NCI-H2171 treated with DMSO at 0.1 percent for 48 hours (cell line): ENCODE measurements around the gene KIF26B.

Source experiments
- DNase-seq: peaks from one replicate; lab custom pipeline; 2025; lab: John Stamatoyannopoulos, UW

The KIF26B gene

DNA sequence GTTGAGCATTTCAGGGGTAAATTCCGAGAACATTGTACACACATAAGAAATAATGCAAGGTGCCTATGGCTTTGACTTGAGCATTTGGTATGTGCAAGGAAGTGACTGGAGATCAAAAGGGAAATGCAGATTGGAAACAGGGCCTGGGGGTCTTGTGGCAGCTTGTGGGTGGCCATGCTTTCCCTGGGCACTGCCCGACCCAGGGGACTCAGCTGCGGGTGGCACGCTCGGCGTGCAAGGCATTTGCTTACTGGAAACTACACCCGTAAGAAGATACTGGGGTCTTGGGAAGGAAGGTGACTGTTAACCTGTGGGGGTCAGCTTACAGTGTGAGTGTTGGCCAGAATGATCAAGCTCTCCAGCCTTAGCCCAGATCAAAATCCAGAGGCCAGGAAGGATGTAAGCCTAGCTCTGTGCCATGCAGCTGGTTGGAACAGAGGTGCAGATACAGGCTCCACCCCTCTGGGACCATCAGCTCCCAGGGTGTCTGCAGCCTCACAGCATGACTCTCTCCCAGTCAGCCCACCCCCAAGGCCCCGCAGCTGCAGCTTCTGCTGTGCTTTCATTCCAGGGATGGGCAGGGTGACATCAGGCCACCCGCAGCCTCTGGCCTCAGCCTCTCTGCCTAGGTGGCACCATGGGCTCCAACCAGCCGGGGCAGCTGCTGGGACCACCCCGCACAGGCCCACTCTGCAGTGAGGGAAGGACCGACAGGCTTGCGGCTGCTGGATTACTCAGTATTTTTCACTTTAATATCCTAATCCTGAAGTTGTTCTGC, 55.1 kb downstream of the KIF26B start:
- peak; percentile 61 for DNase-seq

DNA sequence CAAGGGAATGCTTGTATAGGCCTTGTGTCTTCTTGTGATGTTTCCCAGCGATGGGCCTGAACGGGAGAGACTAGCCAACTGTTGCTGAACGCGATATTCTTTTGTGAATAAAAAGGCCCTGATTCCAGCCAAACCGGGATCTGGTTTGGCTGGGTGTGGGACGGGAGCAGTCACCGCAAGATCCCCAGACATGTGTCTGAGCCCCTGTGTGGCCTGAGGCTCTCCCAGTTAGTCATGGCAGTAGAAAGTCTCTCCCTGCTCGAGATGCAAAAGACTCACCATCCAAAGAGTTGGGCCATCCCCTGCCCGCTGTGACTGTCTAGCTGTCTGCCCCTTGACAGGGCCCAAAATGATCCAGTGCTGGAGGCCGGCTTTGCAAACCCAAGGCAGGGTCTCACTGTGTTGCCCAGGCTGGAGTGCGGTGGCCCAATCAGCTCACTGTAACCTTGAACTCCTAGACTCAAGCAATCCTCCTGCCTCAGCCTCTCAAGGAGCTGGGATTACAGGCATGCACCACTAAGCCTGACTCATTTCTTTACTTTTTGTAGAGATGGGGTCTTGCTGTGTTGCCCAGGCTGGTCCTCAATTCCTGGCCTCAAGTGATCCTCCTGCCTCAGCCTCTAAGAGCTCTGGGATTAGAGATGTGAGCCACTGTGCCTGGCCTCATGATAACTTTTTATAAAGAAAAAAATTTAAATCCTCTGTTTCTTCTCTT, 56.4 kb downstream of the KIF26B start:
- no peak for DNase-seq

DNA sequence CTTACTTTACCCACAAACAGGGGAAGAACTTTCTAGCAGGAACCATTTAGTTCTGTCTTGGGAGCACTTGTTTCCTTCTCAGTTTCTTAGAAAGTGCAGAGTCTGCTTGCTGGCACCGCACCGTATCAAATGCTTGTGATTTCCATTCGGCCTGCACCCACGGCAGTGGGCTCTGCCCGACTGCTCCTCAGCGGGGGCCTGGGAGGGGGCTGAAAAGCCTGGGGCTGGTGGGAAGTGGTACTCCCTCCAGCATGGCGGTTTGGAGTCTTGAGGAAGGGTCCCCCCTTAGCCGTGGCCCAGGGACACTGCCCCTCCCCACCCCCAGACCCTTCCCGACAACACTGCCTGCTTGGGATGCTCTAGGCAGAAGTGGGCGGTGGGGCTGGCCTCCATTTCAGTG, 57.0 kb downstream of the KIF26B start:
- no peak for DNase-seq

DNA sequence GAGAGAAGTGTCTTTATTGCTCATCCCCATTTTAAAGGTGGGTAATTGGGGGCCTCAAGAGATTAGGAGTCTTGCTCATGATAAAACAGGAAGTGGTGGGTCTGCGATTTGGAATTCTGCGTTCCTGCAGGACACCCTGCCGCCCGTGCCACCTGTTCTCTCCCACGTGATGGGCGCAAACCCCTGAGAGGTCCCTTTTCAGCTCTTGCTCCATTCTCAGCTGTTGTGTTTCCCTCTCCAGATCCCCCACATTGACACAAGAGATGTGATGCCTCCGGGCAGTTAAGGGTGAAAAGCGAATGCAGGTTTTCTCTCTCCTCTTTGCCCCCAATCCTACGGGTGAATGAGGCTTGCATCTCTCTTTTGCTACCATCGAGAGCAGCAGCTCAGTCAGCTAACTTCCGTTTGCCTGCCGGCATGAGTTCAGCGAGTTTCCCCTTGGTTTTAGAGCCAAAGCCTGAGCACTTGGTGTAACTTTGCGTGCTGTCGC, 57.5 kb downstream of the KIF26B start:
- no peak for DNase-seq

DNA sequence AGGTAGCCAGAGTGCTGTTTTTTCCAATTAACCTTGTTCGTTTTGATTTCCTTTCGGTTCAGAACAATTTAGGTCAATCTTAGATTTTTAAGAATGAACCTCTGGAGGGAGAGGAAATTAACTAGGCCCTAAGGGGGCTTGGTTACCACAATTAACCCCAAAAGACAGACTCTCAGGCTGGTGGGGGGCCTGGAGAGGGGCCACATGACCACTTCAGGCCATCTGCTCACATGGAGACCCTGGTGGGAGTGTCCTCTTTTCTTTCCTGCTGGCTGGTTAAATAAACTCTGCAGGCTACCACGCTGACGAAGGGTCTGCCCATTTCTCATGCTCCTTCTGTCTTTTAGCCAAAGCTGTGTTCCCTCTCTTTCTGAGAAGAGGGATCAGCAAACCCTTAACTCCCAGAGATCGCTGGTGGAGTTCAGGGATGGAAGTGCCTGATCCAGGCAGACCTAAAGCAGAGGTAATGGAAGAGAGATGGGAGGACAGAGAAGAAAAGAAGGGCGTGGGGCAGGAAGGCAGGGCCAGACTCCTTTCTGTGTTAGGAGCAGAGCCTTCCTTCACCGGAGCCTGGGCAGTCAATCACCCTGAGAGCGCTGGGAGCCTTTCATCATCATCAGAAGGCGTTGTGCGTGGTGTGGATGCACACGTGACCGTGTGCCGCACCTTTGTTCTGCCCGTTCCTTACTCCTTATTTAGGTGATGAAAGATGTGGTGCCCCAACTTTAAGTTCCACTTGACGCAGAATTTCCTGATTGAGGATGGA, 58.5 kb downstream of the KIF26B start:
- DNase-seq = no peak

DNA sequence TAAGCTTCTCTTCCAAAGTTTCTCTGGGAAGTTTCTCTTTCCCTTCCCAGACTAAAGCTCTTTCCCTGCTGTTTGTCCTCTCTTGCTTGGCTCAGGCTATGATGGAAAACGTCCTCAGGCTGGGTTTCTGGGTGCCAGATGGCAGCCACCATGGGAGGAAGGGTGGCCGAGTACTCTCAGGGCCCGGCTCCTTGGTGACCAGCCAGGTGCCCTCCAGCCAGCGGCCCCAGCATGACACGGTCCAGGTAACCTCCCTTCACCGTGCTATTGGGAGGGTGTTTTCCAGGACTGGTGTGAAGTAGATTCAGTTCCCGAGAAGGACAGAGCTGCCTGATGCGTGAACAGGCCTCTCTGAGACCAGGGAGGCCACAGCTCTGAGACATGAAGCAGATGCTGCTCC, 60.3 kb downstream of the KIF26B start:
- DNase-seq = no peak

DNA sequence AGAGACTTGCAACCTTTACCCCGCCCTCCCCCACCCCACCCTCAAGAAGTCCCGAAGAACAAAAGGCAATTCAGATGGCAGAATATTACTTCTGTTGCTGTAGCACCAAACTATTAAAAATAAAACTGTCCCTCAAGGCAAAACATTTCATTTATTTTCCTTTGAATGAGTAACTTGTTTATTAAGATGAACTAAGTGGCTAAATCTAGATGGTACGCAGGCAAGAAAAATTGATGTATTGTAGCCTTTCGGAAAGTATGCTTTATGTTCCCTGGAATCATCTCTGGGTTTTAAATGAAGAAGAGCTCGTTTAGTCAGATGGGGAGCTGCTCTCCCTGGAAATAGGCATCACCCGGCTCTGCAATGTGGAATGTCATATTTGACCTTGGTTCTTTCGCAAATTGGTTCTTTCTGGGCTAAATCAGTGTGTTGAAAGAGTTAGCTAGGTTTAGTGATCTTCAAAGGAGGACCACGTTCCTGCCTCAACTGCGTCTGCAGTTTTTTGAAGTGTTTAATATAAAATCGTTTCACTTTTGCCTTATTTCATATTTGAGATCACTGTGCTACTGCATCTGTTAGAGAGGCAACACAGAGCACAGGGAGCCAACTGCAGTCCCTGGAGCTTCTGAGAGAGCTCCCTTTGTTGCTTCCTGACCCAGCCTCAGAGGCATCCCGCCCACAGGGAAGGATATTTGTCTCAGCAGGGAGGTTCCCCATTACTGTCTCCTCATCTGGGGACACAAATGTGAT, 61.8 kb downstream of the KIF26B start:
- DNase-seq = no peak

DNA sequence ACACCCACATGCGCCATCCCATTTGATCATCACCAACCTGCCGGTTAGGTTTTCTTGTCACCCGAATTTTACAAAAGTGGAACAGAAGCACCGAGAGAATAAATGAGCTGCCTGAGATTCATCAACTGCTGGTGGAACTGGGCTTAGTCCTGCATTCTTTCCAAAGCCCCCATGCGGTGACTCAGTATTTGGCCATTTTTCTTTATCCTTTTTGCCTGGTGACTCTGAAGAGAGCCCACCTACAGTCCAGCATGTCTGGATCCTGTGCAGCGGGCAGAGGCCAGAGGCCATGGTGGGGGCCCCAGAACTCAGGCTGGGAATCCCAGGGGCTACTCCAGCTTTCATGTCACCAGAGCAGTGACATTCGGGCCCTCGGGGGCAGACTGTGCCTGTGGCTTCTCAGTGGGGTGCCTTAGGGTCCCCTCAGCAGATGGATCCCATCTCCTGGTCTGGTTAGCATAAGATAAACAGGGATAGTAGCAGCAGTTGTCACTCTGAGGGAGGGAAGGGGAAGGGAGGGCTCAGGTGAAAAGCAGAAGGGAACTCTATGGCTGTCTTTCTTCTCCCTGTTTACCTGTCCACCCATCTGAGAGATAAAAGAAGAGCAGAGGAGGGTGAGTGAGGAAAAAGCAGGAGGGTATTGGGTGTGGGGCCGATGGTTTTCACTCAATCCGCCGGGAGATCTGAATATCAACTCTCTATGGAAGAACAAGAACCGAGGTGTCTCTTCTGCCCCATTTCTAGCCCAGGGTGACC, 63.2 kb downstream of the KIF26B start:
- DNase-seq = no peak

DNA sequence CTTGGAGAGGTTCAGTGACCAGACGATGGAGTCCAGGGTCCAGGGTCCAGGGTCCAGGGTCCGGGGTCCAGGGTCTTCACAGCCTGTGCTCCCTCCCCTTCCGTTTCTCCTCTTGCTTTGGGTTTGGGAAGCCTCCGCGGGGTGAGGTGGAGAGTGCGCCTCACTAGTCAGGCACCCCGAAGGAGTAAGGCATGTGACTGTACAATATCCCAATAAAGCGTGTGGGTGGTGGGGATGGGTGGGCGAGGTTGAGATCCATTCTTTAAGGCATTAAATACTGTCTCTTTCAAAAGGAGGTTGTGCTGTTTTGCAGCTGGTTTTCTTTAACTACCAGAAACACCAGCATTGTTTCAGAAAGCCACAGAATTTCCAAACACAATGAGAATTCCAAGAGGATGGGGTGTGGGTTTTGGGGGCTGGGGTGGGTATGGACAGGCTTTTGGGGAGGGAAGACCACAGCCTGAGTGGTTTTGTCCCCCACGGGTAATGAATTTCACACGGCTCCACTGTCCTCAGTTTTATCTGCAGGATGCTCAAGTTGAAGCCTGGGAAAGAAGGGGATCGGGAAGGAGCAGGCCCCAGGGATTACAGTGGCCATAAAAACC, 65.7 kb downstream of the KIF26B start:
- DNase-seq = no peak

DNA sequence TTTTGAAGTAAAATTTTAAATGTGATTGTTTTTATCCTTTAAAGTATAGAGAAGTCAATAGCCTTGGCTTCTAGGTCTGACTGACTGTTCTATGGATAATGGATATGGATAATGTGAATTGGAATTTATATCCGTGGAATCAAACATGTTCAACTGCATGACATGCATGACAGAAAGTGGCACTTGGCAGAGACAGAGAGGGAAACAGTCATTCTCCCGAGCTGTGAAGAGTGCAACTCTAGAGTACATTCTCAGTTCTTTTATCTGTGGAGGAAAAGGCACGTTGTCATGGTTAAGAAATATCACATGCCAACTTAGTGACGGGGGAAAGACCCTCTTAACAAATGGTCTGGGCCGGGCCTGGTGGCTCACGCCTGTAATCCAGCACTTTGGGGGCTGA, 67.0 kb downstream of the KIF26B start:
- no peak for DNase-seq

DNA sequence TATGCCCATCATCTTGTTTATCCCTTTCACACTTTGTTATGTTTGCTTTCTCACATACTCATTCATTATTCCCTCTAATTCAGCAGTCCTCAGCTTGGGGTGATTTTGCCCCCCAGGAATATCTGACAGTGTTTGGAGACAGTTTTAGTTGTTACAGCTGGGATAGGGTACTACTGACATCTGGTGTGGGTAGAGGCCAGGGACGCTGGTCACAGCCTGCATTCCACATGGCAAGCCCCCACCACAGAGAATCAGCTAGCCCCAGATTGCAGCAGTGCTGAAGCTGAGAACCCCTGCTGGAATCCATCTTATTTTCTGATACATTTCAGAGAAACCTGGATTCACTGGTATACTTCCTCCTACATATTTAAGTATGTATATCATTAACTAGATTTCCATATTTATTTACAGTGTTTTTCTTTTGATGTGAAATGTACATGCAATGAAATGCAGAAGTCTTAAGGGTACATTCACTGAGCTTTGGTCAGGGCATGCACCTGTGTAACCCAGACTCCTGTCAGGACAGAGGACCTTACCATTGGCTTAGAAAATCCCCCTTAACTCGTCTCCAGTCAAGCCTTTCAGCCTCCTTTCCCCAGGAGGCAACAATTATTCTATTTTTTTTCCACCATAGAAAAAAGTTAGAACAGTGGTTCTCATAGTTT, 68.3 kb downstream of the KIF26B start:
- DNase-seq = no peak

DNA sequence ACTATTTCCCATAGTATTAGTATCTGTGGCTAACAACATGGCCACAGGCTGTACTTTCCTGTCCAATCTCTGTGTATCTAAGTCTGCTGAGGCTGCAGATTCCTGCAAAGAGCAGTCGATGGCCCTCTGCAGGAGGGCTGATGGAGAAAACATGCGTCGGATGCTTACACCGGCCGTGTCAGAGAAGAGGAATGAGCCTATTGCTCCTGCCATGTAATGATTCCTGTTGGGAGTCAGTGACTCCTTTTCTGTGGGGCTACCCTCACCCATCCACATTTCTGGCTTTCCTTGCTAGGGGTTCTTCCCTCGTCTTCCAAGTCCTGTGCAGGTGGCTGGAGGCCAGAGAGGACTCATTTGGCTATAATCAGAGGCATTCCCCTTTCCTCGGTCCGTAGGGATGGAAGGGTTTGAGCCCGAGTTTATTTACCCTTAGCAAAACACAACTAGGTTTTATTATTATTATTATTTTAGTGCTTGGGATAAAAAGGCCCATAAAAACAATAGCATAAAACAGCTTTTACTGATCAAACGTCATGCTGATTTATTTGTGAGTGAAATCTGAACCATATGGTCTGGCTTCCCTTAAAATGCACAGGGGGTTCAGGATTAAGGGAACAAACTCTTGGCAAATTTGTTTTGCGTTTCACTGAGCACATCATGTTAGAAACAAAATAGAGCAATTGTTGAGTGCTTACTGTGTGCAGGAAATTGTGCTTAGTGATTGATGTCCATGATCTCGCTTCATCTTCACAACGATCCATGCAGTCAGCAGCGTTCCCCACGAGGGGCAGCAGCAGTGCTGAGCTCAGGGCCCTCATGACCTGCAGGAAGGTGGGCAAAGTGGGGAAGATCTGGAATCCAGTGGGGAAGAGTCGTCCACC, 70.8 kb downstream of the KIF26B start:
- no peak for DNase-seq

DNA sequence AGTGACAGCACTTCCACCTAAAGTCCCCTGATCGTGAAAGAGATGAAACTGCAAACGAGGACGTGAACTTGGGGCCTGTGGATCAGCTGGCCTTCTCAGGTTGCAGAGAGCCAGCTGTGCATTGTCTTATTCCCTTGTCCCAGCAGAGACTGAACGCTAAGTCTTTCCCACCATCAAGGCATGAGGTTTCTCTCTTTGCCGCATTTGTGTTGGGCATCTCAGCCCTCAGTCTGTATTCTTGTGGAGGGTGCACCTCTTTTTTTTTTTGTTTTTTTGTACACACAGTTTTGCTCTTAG, 71.4 kb downstream of the KIF26B start:
- peak; percentile 47 for DNase-seq

DNA sequence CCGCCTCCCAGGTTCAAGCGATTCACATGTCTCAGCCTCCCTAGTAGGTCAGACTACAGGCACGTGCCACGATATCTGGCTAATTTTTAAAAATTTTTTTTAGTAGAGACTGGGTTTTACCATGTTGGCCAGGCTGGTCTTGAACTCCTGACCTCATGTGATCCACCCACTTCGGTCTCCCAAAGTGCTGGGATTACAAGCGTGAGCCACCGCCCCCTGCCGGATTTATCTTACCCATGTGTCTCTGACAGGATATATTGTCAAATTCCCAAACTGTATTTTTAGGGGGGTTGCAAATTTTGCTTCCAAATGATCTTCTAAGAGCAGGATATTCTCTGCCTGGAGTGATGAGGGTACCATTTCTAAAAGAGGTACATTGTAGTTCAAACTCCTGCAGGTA, 74.3 kb downstream of the KIF26B start:
- no peak for DNase-seq

DNA sequence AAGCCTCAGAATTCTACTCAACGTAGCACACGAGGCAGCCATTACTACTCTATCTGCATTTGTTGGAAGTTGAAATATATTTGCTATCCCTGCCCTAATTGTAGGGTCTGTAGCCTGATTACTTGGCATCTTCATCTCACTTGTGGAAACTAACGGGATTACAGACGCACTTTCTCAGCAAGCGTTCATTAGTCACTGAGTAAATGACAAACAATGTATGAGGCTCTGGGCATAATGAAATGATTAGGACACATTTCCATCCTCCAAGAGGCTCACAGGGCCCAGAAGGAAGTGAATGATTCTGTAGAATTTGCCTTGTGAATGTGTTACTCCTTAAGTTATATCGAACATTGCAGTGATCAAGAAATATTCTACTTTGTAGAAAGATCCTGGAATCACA, 78.1 kb downstream of the KIF26B start:
- no peak for DNase-seq

DNA sequence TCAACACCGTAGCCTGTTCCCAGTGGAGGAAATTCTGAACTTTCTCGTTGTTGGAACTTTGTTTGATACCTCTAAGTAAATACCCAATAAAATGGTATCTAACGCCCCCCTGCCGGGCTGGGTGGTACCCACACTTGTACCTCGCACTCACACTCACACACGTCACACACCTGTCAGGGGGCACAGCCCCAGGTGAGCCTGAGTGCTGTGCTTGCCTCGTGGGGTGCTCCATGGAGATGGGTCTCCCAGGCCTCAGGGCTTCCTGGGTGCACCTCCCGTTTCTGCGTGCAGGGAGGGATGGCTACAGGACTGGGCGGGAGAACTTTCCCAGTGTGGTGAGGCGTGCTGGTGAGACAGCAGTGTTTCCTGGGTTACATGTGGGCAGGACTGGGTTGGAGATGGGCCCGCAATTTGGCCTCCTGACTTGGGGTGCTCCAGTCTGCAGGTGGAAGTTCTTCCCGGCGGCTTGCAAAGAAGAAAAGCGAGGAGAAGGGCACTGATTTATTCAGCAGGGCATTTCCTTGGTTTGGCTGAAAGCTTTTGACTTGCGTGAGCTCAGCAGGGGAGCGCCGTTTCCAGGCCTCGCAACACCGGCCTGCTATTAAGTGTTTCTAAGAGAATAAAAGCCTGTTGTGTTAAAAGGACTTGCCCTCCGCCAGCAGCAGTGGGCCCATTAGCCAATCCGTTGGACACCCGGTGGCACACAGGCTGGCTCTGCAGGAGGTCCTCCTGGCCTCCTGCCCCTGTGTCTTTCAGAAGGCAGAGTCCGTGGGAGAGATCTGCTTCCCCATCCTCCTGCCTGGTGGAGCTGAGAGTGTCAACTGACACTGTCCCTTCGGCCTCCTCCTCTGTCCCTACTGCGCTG, 79.7 kb downstream of the KIF26B start:
- no peak for DNase-seq

DNA sequence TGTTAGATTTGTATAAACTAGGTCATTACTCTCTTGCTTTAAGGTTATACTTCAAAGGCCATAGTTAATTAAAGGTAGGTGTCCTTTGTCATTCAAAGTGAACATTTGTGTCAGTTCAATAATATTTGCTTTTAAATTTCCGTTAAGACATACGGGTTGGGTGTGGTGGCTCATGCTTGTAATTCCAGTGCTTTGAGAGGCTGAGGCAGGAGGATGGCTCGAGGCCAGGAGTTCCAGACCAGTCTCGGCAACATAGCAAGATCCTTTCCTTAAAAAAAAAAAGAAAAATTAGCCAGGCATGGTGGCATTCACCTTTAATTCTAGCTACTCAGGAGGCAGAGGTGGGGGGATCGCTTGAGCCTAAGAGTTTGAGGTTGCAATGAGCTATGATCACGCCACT, 80.4 kb downstream of the KIF26B start:
- DNase-seq = no peak

DNA sequence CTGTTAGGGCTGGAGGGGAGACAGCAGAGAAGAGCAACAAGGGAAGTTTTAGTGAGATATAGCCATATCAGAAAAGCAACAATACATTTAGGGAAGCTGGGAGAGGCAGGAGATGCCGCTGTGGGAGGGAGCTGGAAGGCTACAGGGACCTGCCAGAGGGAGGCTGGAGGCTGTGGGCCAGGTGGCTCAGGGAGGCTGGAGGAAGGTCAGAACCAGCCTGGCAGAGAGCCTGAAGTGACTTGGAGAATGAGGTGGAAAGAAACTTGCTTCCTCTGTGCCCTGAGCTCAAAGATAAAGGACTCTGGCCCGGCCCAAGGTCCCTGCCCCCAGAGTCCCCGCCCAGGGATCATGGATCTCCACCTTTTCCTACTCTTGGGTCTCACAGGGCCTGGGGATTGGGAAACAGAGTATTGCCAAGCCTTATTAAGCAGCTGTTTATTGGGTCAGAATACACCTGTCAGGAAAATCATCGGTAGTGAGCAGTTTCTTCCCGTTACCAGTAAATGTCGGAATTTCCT, 85.9 kb downstream of the KIF26B start:
- no peak for DNase-seq
